Activated T-cell treated with anti-CD3 and anti-CD28 coated beads for 1 hour (primary cell): ENCODE results near the gene SEPSECS.

ENCODE experiments used
- DNase-seq: peaks from one replicate; pipeline ENCODE4 v3.0.0-alpha.2; 2020; ENCODE audit warnings: low read depth

Gene SEPSECS

GRCh38 chr4:25159837-25160713 is at the start of gene SEPSECS:
Gene SEPSECS (minus strand): TSS chr4:25160449. CDS start chr4:25160369, 80 bp downstream.
- DNase-seq = peak; percentile 91

GRCh38 chr4:25209702-25210101 is 49.5 kb upstream of the SEPSECS start:
- no peak for DNase-seq

GRCh38 chr4:25207997-25208396 is 47.7 kb upstream of the SEPSECS start:
- DNase-seq = no peak

GRCh38 chr4:25198713-25199112 is 38.5 kb upstream of the SEPSECS start:
- DNase-seq = no peak

- no peak for DNase-seq
Observed at GRCh38 chr4:25190407-25190806, 30.2 kb upstream of the SEPSECS start.

GRCh38 chr4:25184056-25184455 is 23.8 kb upstream of the SEPSECS start:
- DNase-seq = no peak

GRCh38 chr4:25182937-25183336 is 22.7 kb upstream of the SEPSECS start:
- DNase-seq = no peak

- no peak for DNase-seq
Observed at GRCh38 chr4:25180524-25181131, 20.4 kb upstream of the SEPSECS start.

GRCh38 chr4:25178838-25179261 is 18.6 kb upstream of the SEPSECS start:
- DNase-seq = no peak

GRCh38 chr4:25177147-25177546 is 16.9 kb upstream of the SEPSECS start:
- DNase-seq = no peak

- no peak for DNase-seq
Observed at GRCh38 chr4:25174674-25175073, 14.4 kb upstream of the SEPSECS start.

GRCh38 chr4:25172961-25173915 is 13.0 kb upstream of the SEPSECS start:
- no peak for DNase-seq

GRCh38 chr4:25171201-25171865 is 11.1 kb upstream of the SEPSECS start:
- DNase-seq = no peak

- DNase-seq = no peak
Observed at GRCh38 chr4:25169446-25169845, 9.2 kb upstream of the SEPSECS start.

GRCh38 chr4:25165916-25166315 is 5.7 kb upstream of the SEPSECS start:
- no peak for DNase-seq

GRCh38 chr4:25163196-25163595 is 2.9 kb upstream of the SEPSECS start:
- DNase-seq = no peak

- DNase-seq = no peak
Observed at GRCh38 chr4:25162566-25162965, 2.3 kb upstream of the SEPSECS start.

GRCh38 chr4:25161593-25161950 is 1.3 kb upstream of the SEPSECS start:
- no peak for DNase-seq

- no peak for DNase-seq
Observed at GRCh38 chr4:25160714-25161592, 704 bp upstream of the SEPSECS start.

GRCh38 chr4:25158817-25159216 is 1.4 kb downstream of the SEPSECS start:
- no peak for DNase-seq

- DNase-seq = no peak
Observed at GRCh38 chr4:25157081-25157480, 3.2 kb downstream of the SEPSECS start.
